ENCODE data around the gene VSTM2L. TPM values are rescaled to one million over a fixed set of nuclear protein-coding genes. Genes with fewer than 3 reads are reported as not detected.

VSTM2L gene
- total and polyA plus RNA-seq, 2 of the 13 experiments (the other 11 are each of a cell fraction or from before 2014, with no cell fraction given), result not detected

DNA sequence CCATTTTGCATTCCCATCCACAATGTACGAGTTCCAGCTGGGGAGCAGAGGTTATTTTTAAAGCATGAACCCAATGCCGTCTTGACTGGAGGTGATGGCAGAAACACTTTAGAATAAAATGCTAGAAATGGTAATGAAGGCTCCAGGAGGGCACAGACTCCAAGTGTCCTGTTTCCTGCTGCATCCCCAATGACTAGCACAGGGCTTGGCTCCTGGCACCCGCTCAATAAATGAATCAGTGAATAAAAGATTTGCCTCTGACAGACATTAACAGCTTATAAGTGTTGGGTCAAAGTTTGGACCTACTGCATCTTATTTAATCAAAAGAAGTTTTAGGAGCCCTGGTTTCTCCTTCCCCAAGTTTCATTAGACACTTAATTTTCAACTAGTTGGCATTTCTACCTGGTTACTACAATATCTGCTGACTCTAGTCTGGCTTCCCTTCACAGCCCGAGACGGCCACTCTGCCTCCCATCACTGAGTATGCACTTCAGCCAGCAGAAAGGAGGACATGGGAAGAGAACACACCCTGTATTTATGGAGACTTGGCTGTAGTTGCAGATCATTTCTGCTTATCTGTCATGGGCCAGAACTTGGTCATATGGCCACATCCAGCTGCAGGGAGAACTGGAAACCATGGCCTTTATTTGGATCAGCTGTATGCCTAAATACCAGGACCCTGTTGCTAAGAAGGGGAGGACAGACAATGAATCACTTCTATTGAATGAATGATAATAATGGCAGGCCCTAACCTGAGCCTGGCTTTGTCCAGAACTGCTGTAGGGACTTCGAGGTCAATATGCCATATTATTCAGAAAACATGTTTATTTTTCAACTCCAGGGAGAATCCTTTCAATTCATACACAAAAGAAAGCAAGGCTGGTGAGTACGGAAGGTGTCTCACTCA, 67.3 kb downstream of the VSTM2L start:
- Histone ChIP-seq H3K4me1 (ENCODE audit: insufficient read depth, low read length) (no peaks in the 10 kb centered on the region), H4K20me1 (ENCODE audit: insufficient read depth, low read length) (no peaks in the 10 kb centered on the region), H3K4me2 (ENCODE audit: low read depth, low read length) (no peak overlapping the region), H3K27ac (ENCODE audit: extremely low read length, insufficient read depth, low read length) (no peak overlapping the region), H3K9ac (ENCODE audit: insufficient read depth, low read depth, low read length) (no peak overlapping the region), H3K27me3 (ENCODE audit: control insufficient read depth in 1 of 2, insufficient read depth in 2 of 2, low read length in 2 of 2) (no peaks in the 10 kb centered on the region), H3K36me3 (replicated peaks in 1 of 2; ENCODE audit: control insufficient read depth in 1 of 2, insufficient read depth in 2 of 2, low read length in 2 of 2) (no peaks in the 10 kb centered on the region), H3K9me3 (ENCODE audit: low read length) (no peaks in the 10 kb centered on the region), H3K79me2 (ENCODE audit: insufficient read depth, low read length) (no peaks in the 10 kb centered on the region), H2AFZ (ENCODE audit: low read length) (no peak overlapping the region), H3K4me3 (replicated peaks in 1 of 3; ENCODE audit: insufficient read depth in 1 of 3, low read depth in 2 of 3, low read length in 3 of 3) (no peak overlapping the region)
- ChIA-PET POLR2A (no interaction called here), CTCF (ENCODE audit: low intra/inter-chr PET ratio, low total read pairs) (no interaction called here)
- no TSS peak for BruUV-seq (replicated peaks)
- intact Hi-C loops (cut with micrococcal nuclease; ENCODE audit: unreplicated experiment) (no loop called here), in situ Hi-C loops (cut with HindIII; ENCODE audit: extremely low pct_ligation_motif_present, low pct_unique_long_range_greater_than_20kb) (no loop called here)
- no peak for ATAC-seq
- 80% methylated on average over 7 of the region's 7 CpGs for WGBS (ENCODE audit: low lambda C conversion rate)
- no peak for FAIRE-seq
- TF ChIP-seq ZNF652 (CRISPR knock-in tag; IDR thresholded peaks at IDR 0.05; ENCODE audit: borderline replicate concordance, low read depth) (no peak), ZNF18 (CRISPR knock-in tag; IDR thresholded peaks at IDR 0.05; ENCODE audit: insufficient replicate concordance) (no peak), HDAC6 (IDR thresholded peaks at IDR 0.05; ENCODE audit: low read depth, low read length) (no peak), MAFF (IDR thresholded peaks at IDR 0.05; ENCODE audit: low read depth, low read length) (no peak), ZNF260 (CRISPR knock-in tag; IDR thresholded peaks at IDR 0.05; ENCODE audit: borderline replicate concordance, low read depth) (no peak), HOXA7 (CRISPR knock-in tag; IDR thresholded peaks at IDR 0.05) (no peak), MTF1 (CRISPR knock-in tag; IDR thresholded peaks at IDR 0.05) (no peak), NCOR1 (IDR thresholded peaks at IDR 0.05; ENCODE audit: borderline replicate concordance, low read length) (no peak), ZSCAN12 (CRISPR knock-in tag; IDR thresholded peaks at IDR 0.05) (no peak), FOXO1 (CRISPR knock-in tag; IDR thresholded peaks at IDR 0.05) (no peak)
- TF ChIP-seq, protein P1, sequence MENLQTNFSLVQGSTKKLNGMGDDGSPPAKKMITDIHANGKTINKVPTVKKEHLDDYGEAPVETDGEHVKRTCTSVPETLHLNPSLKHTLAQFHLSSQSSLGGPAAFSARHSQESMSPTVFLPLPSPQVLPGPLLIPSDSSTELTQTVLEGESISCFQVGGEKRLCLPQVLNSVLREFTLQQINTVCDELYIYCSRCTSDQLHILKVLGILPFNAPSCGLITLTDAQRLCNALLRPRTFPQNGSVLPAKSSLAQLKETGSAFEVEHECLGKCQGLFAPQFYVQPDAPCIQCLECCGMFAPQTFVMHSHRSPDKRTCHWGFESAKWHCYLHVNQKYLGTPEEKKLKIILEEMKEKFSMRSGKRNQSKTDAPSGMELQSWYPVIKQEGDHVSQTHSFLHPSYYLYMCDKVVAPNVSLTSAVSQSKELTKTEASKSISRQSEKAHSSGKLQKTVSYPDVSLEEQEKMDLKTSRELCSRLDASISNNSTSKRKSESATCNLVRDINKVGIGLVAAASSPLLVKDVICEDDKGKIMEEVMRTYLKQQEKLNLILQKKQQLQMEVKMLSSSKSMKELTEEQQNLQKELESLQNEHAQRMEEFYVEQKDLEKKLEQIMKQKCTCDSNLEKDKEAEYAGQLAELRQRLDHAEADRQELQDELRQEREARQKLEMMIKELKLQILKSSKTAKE (CRISPR knock-in tag; IDR thresholded peaks at IDR 0.05; ENCODE audit: borderline replicate concordance), result no peak
- TF ChIP-seq, protein P2, sequence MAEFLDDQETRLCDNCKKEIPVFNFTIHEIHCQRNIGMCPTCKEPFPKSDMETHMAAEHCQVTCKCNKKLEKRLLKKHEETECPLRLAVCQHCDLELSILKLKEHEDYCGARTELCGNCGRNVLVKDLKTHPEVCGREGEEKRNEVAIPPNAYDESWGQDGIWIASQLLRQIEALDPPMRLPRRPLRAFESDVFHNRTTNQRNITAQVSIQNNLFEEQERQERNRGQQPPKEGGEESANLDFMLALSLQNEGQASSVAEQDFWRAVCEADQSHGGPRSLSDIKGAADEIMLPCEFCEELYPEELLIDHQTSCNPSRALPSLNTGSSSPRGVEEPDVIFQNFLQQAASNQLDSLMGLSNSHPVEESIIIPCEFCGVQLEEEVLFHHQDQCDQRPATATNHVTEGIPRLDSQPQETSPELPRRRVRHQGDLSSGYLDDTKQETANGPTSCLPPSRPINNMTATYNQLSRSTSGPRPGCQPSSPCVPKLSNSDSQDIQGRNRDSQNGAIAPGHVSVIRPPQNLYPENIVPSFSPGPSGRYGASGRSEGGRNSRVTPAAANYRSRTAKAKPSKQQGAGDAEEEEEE (CRISPR knock-in tag; IDR thresholded peaks at IDR 0.05; ENCODE audit: borderline replicate concordance), result no peak
- no peak for DNase-seq (ENCODE audit: low spot score)

Data from HepG2 (cell line).